Measurements from ENCODE around the gene GALNT16. TPM values are rescaled to one million over a fixed set of nuclear protein-coding genes. Genes with fewer than 3 reads are reported as not detected.

GALNT16 gene
- total RNA-seq, 1 donor from 2014 or later = 1.6 TPM

DNA sequence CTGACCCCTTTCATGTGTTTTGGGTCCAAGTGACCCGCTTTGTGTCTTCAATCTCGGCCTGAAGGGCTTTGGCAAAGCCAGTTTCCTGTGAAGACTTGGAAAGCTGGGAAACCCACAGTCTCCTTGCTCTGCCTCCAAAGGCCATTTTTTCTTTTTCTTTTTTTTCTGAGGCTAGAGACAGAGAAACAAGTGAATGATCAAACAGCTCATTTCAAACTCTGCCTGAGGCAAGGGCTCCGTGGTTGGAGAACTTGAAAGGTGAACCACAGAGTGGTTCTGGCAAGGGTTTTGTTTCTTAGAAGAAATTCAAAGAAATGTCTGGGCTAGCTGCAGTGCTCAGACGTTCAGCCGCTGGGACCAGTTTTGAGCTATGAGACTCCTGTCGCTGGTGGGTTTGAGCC, 75.4 kb downstream of the GALNT16 start:
- no peak for DNase-seq (ENCODE audit: low spot score)

DNA sequence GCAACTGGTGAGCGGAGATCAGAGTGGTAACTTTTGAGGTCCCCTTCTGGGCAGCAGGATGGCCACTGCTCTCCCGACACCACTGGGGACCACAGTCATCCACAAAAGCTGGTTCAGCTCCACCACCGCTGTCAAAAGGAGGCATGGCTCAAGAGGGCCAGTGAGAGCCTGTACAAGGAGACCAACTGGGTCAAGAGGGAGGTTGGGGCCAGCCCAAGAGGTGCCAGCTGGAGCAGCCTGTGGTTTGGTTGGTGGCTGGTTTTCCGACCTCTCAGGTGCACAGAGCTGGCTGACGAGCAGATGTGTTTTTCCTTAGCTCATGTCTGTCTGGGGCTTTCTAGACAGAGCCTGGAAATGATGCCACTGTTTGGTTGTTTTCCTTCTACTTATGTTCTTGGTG, 78.0 kb downstream of the GALNT16 start:
- no peak for DNase-seq (ENCODE audit: low spot score)

DNA sequence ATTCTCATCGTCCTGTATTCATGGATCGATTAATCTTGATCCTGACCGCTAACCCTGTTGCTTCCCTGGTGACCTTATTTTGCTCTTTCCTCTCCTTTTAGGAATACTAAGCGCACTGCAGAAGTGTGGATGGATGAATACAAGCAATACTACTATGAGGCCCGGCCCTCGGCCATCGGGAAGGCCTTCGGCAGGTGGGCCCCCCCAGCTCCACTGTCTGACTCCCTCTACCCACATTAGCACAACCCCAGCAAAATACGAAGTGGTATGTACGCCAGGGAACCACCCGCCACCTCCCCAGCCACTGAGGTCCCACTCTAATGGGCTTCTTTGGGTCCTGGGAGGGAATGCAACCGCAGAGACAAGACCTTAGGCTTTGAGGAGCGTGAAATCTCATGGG, 79.5 kb downstream of the GALNT16 start:
- DNase-seq (ENCODE audit: low spot score) = no peak

DNA sequence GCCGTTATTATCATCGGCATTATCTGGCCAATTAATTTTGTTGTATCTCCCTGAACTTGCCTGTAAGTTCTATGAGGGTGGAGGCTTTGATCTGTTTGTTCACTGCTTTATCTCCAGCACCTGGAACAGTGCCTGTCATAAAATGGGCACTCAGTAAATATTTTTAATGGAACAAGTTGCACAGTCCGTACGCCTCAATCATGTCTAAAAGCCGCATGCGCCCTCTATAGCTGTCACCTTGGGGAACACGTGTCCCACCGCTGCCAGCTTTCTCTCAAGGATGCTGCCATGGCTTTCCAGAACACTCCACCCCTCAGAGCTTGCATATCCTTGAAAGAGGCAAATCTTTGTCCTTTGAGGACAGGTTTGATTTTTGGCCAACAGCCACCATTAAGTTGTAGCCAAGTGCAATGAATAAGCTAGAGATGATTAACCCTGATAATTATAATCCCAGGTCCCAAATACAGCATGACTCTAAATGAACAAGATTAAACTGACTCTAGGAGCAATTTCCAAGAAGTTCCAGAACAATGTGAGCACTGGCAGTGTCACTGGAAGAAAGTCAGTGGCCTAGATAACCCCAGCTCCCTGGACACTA, 83.1 kb downstream of the GALNT16 start:
- no peak for DNase-seq (ENCODE audit: low spot score)

DNA sequence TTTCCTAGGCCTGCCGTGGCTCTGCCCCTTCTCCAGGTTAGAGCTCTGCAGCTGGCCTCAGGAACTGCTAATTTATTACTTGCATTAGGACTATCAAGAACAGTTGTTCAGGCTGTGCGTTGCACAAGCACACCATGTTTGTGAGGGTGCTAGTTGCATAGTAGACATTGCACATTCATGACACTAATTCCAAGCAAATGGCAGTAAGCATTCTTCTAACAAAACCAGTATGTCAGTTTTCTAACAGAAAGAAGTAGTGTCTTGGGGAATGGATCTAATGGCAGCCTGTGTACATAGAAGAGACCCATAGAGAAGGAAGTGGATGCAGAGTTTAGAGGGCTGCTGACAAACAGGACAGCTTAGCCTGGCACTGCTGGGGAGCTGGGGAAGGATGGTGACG, 84.2 kb downstream of the GALNT16 start:
- no peak for DNase-seq (ENCODE audit: low spot score)

DNA sequence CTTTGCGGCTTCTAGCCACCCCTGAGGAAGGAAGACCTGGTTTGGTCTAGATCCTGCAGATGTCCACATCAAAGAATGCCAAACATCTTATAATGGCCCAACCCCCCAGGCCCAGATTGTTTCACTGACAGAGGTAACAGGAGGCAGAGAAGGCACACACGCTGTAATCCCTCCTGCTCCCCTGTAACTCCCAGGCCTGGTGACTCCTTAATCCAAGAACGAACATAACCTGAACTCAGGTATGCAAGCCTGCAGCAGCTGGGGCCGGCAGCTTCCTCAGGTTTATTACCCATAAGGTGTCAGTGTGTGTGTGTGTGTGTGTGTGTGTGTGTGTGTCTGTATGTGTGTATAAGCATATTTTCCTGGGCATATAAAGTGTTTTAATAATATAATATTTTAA, 85.4 kb downstream of the GALNT16 start:
- no peak for DNase-seq (ENCODE audit: low spot score)

DNA sequence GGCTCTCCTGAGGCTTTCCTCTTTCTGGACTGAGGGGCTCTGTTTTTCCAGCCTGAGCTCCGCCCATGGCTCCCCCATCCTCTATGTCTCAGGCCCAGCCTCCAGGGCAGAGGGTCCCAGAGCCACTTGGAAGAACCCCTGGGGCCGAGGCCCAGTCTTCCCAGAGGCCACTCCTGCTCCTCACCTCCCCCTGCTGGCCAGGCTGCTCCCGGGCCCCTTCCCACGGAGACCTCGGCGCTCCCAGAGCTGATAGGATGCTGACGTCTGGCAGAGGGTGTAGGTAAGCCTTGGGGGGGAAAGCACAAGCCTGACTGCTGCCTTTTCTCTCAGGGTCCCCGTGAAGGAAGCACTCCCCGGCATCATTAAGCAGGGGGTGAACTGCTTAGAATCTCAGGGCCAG, 86.8 kb downstream of the GALNT16 start:
- DNase-seq (ENCODE audit: low spot score) = no peak

DNA sequence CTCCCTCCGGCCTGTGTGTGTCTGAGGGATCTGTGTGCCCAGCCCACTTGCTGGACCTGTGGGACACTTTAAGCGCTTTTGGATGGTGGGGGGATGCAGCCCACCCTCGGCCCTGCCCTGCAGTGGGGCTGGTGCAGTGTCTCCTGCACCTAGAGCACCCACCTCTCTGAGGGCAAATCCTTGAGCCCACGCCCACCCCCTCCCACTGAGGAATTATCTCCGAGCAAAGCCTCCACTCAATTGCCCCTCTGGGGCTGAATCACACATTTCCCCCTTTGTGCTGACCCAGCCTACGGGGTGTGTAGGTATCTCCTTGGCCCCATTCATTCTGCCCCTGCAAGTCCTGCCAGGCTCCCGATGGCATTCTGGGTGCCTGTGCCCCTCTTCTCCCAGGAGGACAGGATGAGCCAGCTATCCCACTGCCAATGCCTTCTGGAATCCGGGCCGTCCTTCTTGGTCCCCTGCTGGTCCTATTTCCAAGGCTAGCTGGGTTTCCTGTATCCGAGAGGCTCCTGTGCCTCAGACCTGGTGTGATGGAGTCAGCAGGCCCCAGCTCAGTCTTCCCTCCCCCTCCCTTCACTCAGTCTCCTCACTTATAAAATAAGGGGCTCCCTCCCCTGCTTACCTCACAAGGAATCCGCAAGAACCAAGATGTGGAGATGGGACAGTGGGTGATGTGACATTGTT, 89.3 kb downstream of the GALNT16 start:
- no peak for DNase-seq (ENCODE audit: low spot score)

DNA sequence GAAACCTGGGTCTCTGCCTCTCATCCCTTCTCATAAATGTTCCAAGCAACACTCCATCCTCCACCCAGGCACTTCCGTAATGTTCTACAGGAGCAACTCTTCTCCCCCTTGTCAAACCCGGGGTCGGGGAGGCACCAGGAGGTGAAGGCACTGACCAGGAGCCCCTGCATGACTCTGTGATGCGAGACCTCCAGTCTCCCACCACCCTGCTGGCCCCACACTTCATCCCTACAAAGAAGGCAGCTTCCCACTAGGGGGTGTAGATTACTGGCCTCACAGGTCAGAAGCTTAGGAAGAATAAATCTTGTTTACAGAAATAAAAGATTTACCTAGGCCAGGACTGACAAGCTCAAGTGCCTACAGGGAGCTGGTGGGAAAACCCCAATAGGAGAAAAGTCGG, 90.9 kb downstream of the GALNT16 start:
- no peak for DNase-seq (ENCODE audit: low spot score)

DNA sequence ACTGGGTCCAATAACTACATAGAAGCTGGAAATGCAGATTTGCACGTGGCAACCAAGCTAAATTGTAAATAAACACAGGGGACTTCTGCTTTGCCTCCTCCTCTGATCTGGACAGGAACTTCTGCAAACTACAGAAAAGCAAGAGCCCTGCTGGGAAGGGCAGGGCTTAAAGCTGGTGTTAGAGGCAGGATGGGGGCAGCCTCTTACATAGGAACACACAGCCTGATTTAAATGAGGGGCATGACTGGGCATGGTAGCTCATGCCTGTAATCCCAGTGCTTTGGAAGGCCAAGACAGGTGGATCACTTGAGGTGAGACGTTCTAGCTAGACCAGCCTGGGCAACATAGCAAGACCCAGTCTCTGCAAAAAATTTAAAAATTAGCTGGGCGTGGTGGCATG, 91.4 kb downstream of the GALNT16 start:
- no peak for DNase-seq (ENCODE audit: low spot score)

DNA sequence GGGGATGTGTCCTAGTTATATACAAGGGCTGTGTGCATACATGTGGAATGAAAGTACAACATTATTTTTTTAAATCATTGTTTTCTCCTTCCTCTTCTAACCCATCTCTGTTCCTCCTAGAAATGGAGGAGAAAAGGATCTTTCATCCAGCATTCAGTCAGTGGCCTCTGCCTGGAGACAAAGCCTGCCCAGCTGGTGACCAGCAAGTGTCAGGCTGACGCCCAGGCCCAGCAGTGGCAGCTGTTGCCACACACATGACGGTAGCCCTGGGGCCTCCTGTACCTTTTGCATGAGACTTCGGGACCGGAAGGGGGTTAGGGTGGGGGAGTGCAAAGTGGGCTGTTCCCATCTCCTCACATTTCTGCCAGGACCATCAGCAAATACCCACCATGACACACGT, 92.0 kb downstream of the GALNT16 start:
- no peak for DNase-seq (ENCODE audit: low spot score)

DNA sequence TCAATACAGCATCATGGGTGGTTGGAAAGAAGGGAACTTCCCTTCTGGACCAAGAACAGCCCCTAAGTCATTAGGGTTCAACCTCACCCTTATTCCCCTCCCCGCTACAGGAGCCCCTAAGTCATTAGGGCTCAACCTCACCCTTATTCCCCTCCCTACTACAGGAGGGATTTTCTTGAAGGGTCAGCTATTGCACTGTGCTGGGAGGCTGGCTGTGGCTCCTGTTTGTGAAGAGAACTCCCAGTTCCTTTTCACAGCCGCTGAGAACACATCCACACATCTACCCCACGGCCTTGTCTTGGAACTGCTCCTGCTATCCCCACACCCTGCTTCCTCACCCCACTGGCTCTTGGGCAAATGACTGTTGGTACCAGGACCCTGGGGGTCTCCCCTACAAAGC, 93.2 kb downstream of the GALNT16 start:
- no peak for DNase-seq (ENCODE audit: low spot score)

DNA sequence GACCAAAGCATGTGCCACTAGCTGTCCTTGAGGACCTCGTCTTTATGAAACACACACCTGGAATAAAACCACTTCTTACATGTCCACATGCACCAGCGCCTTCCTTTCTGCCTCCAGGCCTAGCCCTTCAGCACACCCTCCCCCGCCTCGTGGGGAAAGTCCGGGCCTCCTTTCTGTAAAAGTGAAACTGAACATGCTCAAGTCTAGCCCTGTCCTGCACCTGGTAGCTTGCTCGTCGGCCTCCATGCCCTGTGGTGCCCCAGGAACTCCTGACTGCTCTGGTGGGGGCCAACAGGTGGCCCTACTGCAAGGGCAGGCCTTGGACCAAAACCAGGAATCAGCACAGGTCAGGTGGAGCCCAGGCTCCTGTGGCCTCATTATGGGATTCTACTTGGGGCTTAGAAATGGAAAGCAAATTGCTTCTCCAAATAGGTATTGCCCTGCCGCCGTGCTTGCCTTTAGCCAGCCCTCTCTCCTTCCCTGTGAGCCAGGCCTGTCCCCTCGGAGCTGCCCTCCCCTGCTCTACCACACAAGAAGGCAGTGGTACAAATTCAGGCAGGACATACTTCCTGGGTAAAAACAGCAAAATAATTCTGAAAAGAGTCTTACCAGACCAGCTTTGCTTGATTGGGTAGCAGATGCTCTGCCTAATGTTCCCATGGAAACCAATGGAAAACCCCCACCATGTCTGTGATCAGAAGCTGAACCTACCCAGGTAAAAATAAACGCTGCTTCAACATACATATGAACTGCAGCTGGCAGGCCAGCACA, 94.6 kb downstream of the GALNT16 start:
- DNase-seq (ENCODE audit: low spot score) = peak; percentile 58

DNA sequence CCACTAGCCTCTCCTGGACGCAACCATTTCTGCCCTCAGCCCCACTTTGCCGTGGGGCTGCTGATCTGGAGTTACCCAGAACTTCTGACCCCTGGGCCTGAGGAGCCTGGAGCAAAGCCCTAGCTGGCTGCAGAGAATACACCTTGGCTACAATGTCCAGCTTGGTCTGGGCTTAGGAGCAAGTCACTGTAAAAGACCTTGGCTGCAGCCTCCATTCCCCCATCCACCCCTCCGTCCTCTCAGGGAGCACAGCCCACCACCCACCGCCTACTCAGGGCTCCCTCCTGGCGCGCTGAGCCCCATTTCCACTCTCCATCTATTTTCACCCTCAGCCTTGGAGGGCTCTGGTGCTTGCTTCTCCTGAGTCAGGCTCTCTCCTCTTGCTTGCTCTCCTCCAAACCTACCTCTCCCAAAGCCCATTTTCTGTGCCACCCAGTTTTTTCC, 95.2 kb downstream of the GALNT16 start:
- DNase-seq (ENCODE audit: low spot score) = no peak

DNA sequence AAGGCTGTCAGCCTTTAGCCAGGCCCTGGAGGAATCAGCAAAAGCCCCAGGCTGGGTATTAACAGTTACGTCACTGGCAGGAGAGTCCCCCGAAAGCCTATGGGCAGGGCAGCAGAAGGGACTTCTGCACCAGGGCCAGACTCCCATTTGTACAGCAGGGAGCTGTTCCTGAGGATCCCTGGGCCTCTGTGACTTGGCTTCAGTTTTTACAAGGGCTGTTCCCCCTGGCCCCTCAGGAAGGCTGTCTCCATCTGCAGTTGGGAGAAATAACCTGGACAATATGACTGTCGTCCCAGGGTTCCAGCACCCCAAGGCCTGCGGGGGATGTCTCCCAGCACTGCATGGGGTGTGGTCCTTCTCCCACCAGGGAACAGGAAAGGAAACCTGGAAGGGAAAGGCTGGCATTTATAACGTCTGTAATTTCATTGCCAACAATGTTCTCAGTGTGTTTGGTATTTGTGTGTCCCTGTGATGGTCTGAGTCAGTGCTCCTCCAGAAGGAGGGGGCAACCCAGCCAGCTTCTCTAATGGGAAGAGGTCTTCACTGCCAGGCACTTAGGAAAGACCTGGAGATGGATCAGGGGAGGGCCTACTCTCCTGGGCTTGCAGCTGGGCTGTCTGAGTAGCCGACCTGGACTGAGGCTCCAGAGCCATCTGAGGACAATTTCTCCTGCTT, 95.8 kb downstream of the GALNT16 start:
- peak; percentile 50 for DNase-seq (ENCODE audit: low spot score)

DNA sequence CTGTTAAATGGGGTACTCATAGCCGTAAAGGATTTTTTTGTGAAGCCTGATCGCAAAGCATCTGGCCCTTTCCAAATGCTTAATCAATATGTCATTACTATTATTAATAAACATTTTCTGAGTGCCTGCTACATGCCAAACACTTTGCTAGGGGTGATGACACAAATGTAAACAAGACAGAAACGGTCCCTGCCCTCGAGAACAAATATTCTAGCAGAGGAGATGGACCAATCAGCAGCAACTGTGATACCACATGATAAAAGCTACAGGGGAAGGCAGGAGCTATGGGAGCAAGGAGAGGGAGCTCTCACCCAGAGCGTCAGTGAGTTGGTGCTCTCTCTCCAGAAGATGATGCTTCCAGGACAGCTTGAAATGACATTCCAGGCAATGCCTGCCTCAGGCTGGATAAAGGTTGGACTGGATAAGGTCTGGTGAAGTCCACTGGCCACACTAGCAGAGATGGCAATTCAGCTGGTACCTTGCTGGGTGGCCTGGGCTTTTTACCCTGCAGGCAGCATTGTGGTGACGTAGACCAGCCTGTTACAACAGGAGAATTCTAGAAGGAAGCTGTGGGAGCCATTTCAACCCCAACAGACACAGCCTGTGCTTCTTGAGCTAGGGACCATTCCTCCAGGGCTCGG, 97.1 kb downstream of the GALNT16 start:
- no peak for DNase-seq (ENCODE audit: low spot score)

DNA sequence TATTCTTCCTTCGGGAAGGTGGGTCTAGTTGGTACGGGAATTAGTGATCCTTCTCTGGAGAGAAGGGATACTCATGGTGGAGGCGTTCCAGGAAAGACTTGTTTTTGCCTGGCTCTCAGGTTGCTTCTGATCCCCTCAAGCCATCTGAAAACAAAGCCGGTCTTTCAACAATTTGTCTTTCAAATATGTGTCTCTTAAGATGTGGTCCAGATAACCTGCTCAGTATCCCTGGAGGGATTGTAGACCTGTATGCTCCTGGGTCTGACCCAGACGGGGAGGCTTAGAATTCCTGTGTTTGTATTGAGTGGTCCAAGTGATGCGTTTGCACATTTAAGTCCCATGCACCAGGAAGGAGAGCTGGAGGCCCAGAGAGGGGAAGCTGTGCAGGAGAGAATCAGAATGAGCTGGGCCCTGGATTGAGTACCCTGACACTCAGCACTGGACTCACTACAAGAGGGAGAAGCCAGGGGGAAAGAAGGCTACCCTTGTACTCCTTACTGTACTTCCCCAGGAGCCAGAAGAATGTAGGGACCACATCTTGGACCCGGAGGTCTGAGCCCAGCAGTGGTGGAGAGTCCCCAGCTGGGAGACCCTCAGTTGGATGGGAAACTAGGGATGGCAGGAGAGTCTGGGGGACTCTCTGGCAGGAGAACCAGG, 97.7 kb downstream of the GALNT16 start:
- DNase-seq (ENCODE audit: low spot score) = no peak

DNA sequence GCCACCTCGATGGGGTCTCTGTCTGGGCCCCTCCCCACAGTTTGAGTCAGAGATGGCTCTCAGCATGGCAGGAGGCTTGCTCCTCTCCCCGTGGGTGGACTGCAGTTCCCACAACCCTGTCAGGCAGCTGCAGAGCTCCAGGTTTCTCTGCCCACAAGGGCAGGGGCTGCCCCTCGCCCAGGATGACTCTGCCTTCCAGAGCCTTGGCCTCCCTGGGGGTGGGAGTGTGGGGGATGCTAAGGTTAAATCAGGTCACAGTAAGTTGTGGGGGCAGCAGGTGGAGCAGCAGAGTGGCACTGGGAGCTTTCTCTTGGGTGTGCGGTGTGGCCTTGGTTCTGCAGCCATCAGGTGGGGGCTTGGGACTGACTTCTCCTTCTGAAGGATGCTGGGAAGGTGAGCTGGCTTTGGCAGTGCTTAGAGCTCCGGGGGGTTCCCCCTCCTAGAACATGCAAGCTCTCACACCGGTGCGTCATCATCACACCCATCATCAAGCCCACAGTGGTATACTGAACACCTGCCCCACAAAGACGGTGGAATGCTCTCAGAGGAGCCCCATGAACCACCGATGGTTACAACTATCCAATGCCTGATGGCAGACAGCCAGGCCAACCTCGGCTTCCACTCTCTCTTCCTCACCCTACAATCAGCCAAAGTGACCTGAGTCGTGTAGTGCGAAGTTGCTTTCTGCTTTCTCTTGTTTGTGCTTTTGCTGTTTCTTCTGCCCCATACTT, 98.4 kb downstream of the GALNT16 start:
- DNase-seq (ENCODE audit: low spot score) = no peak

DNA sequence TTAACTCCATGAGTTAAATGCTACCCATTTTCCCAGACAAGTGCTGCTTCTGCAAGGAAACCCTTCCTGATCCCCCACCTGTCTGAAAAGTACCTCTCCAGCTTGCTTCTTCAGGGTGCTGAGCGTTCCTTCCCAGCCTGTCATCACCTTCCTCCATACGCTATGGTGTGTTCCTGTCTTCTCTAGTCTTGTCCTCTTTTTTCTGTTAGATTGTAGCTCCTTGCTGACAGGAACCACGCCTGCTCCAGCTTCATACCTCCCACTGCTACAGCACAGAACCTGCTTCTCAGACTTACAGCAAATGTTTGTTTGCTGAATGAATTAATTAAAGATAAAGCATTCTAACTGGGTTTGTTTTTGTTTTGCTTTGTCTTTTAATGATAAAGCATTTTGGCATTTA, 99.0 kb downstream of the GALNT16 start:
- DNase-seq (ENCODE audit: low spot score) = no peak

DNA sequence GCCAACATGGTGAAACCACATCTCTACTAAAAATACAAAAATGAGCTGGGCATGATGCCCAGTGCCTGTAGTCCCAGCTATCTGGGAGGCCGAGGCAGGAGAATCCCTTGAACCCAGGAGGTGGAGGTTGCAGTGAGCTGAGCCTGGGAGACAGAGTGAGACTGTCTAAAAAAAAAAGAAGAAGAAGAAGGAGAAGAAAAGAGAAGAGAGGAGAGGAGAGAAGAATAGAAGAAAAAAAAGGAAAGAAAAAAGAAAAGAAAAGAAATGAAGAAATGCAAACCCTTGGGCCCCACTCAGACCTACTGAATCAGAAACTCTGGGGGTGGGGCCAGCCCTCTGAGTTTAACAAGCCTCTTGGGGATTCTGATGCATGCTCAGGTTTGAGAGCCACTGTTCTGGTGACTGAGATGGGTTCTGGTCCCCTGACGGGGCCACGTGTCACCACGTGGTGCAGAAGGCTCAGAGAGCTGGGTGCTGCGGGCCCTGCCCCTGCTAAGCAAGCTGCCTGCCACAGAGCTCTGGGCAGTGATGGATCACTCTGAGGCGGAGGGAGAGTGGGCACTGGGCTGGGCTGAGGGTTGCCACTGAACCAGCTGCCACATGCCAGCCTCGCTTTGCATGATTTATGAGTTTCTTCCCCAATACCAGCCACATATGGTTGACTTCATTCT, 100.6 kb downstream of the GALNT16 start:
- DNase-seq (ENCODE audit: low spot score) = no peak

All from ureter (tissue), 1 donor.